ENCODE results near the gene LIG3.

LIG3 gene

DNA sequence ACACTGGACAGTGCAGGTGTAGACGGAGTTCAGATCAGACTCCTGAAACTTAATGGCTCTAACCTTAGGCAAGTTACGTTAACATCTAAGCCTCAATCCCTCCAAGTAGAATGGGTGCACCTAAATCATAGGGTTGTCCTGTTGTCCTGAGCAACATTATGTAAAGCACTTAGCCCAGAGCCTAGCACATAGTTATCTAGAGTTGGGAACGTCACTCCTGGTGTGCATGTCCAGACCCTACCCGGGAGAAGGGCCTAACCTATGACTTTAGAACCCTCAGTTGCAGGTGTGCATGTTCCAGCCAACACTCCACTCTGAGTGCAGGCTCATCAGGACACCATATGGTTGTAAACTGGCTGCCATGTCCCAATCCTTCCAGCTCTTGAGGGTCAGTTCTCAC is 26.0 kb downstream of the LIG3 start:
- no peak overlapping the region for H2BK120ac ChIP-seq (ENCODE audit: low read depth, low read length)
- H2BK15ac ChIP-seq (ENCODE audit: low read depth, poor library complexity, severe bottlenecking): no peak overlapping the region
- H3K4me3 ChIP-seq (ENCODE audit: insufficient read depth in 1 of 2, low read depth in 1 of 2, low read length in 2 of 2): no peak overlapping the region
- no peak overlapping the region for H3K27ac ChIP-seq (ENCODE audit: low read length, poor library complexity, severe bottlenecking)
- no peak overlapping the region for H2AK5ac ChIP-seq (ENCODE audit: low read length, severe bottlenecking)
- H2BK5ac ChIP-seq (ENCODE audit: low read depth, low read length, poor library complexity, severe bottlenecking): no peak overlapping the region
- H3K27me3 ChIP-seq (ENCODE audit: control insufficient read depth in 1 of 2, insufficient read depth in 1 of 2, low read length in 2 of 2): no peaks in the 10 kb centered on the region
- H3K79me1 ChIP-seq (replicated peaks; ENCODE audit: low read length, poor library complexity, severe bottlenecking): peaks cover 20% of the 10 kb centered on the region
- H2AFZ ChIP-seq (ENCODE audit: low read depth, low read length): no peak overlapping the region
- no peak overlapping the region for H4K91ac ChIP-seq (ENCODE audit: low read length)
- no peak overlapping the region for H3K23ac ChIP-seq (ENCODE audit: low read length in 2 of 2)
- peaks cover 11% of the 10 kb centered on the region for H3K4me1 ChIP-seq (ENCODE audit: control insufficient read depth, insufficient read depth, low read depth, low read length)
- peaks cover 40 to 53% of the 10 kb centered on the region in 2 experiments for H3K36me3 ChIP-seq (ENCODE audit: control insufficient read depth in 1 of 2, insufficient read depth in 2 of 2, low read depth in 1 of 2, low read length in 2 of 2)
- H3K14ac ChIP-seq (ENCODE audit: low read length in 2 of 2): no peak overlapping the region
- 99% methylated on average over 4 of the region's 4 CpGs for WGBS
- H3K9me3 ChIP-seq (ENCODE audit: control insufficient read depth, low read length): no peaks in the 10 kb centered on the region
- no peak for DNase-seq
- H2BK12ac ChIP-seq (ENCODE audit: low read length in 2 of 2): no peak overlapping the region
- no peak overlapping the region for H3K4ac ChIP-seq (ENCODE audit: low read depth in 1 of 2, low read length in 2 of 2)
- no peak overlapping the region for H3K4me2 ChIP-seq (ENCODE audit: low read length, poor library complexity, severe bottlenecking)
- no peak overlapping the region for H3K9ac ChIP-seq (ENCODE audit: low read length)
- H3K18ac ChIP-seq (ENCODE audit: low read depth in 1 of 2, low read length in 2 of 2): no peak overlapping the region
- no peak overlapping the region for H4K8ac ChIP-seq (ENCODE audit: low read length)

DNA sequence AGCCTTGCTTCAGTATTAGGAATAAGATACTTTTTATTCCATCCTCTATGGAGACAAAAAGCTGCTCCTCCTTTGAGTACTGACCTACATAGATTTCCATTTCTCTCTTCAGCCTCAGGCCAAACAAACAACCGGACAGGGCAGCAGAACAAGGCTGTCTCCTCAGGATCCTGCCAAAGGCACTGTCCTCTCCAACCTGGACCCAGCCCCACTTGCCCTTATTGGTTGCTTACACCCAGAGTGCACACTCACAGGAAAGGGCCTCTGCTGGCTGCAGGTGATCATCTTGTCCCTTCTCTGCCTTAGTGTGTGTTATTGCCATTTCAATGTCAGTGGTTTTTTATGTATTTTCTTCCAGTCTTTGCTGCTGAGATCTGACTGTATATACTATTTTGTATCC is 26.6 kb downstream of the LIG3 start:
- H3K4me2 ChIP-seq (ENCODE audit: low read length, poor library complexity, severe bottlenecking): no peak overlapping the region
- H3K27me3 ChIP-seq (ENCODE audit: control insufficient read depth in 1 of 2, insufficient read depth in 1 of 2, low read length in 2 of 2): no peaks in the 10 kb centered on the region
- H2BK5ac ChIP-seq (ENCODE audit: low read depth, low read length, poor library complexity, severe bottlenecking): no peak overlapping the region
- H3K9me3 ChIP-seq (ENCODE audit: control insufficient read depth, low read length): no peaks in the 10 kb centered on the region
- peaks cover 41 to 55% of the 10 kb centered on the region in 2 experiments for H3K36me3 ChIP-seq (ENCODE audit: control insufficient read depth in 1 of 2, insufficient read depth in 2 of 2, low read depth in 1 of 2, low read length in 2 of 2)
- no peak overlapping the region for H3K4ac ChIP-seq (ENCODE audit: low read depth in 1 of 2, low read length in 2 of 2)
- no peak overlapping the region for H3K9ac ChIP-seq (ENCODE audit: low read length)
- peaks cover 27% of the 10 kb centered on the region for H3K79me1 ChIP-seq (replicated peaks; ENCODE audit: low read length, poor library complexity, severe bottlenecking)
- H4K8ac ChIP-seq (ENCODE audit: low read length): no peak overlapping the region
- no peak overlapping the region for H3K18ac ChIP-seq (ENCODE audit: low read depth in 1 of 2, low read length in 2 of 2)
- no peak overlapping the region for H3K27ac ChIP-seq (ENCODE audit: low read length, poor library complexity, severe bottlenecking)
- H3K14ac ChIP-seq (ENCODE audit: low read length in 2 of 2): no peak overlapping the region
- no peak overlapping the region for H3K23ac ChIP-seq (ENCODE audit: low read length in 2 of 2)
- H3K4me3 ChIP-seq (ENCODE audit: insufficient read depth in 1 of 2, low read depth in 1 of 2, low read length in 2 of 2): no peak overlapping the region
- WGBS: 53% methylated on average over 1 of the region's 1 CpG
- peaks cover 11% of the 10 kb centered on the region for H3K4me1 ChIP-seq (ENCODE audit: control insufficient read depth, insufficient read depth, low read depth, low read length)
- H2BK12ac ChIP-seq (ENCODE audit: low read length in 2 of 2): no peak overlapping the region
- no peak overlapping the region for H4K91ac ChIP-seq (ENCODE audit: low read length)
- no peak overlapping the region for H2BK15ac ChIP-seq (ENCODE audit: low read depth, poor library complexity, severe bottlenecking)
- H2BK120ac ChIP-seq (ENCODE audit: low read depth, low read length): no peak overlapping the region
- no peak overlapping the region for H2AK5ac ChIP-seq (ENCODE audit: low read length, severe bottlenecking)
- DNase-seq: no peak
- H2AFZ ChIP-seq (ENCODE audit: low read depth, low read length): no peak overlapping the region

DNA sequence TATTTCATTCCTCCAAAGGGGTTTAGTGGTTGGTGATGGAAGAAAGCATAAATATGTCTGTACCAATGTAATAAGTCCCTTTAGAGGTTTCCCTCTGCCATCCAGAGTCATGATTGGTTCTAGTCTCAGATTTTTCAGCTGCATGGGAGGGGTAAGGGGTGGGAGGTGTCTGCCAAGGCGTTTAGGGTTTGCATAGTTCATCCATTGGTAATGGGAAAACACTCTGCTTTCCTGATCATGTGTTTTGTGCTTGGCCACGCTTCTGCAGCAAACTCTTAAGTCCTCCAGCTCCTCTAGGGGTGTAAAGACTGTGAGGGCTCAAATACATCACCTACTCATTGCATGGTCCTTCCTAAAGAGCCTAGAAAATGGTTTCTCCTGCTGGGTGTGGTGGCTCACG is 29.8 kb downstream of the LIG3 start:
- H3K4me2 ChIP-seq (ENCODE audit: low read length, poor library complexity, severe bottlenecking): no peak overlapping the region
- H3K14ac ChIP-seq (ENCODE audit: low read length in 2 of 2): no peak overlapping the region
- H3K4me3 ChIP-seq (ENCODE audit: insufficient read depth in 1 of 2, low read depth in 1 of 2, low read length in 2 of 2): no peak overlapping the region
- H3K79me1 ChIP-seq (replicated peaks; ENCODE audit: low read length, poor library complexity, severe bottlenecking): peaks cover 28% of the 10 kb centered on the region
- H2AFZ ChIP-seq (ENCODE audit: low read depth, low read length): no peak overlapping the region
- peaks cover 1% of the 10 kb centered on the region for H3K4me1 ChIP-seq (ENCODE audit: control insufficient read depth, insufficient read depth, low read depth, low read length)
- H2BK5ac ChIP-seq (ENCODE audit: low read depth, low read length, poor library complexity, severe bottlenecking): no peak overlapping the region
- no peak overlapping the region for H2BK12ac ChIP-seq (ENCODE audit: low read length in 2 of 2)
- H2BK15ac ChIP-seq (ENCODE audit: low read depth, poor library complexity, severe bottlenecking): no peak overlapping the region
- H3K27ac ChIP-seq (ENCODE audit: low read length, poor library complexity, severe bottlenecking): no peak overlapping the region
- H4K91ac ChIP-seq (ENCODE audit: low read length): no peak overlapping the region
- H4K8ac ChIP-seq (ENCODE audit: low read length): no peak overlapping the region
- no peaks in the 10 kb centered on the region for H3K9me3 ChIP-seq (ENCODE audit: control insufficient read depth, low read length)
- H3K9ac ChIP-seq (ENCODE audit: low read length): no peak overlapping the region
- H3K36me3 ChIP-seq (ENCODE audit: control insufficient read depth in 1 of 2, insufficient read depth in 2 of 2, low read depth in 1 of 2, low read length in 2 of 2): peaks cover 44 to 50% of the 10 kb centered on the region in 2 experiments
- H3K27me3 ChIP-seq (ENCODE audit: control insufficient read depth in 1 of 2, insufficient read depth in 1 of 2, low read length in 2 of 2): no peaks in the 10 kb centered on the region
- DNase-seq: no peak
- no peak overlapping the region for H2AK5ac ChIP-seq (ENCODE audit: low read length, severe bottlenecking)
- no peak overlapping the region for H3K4ac ChIP-seq (ENCODE audit: low read depth in 1 of 2, low read length in 2 of 2)
- 92% methylated on average over 3 of the region's 3 CpGs for WGBS
- H3K18ac ChIP-seq (ENCODE audit: low read depth in 1 of 2, low read length in 2 of 2): no peak overlapping the region
- H3K23ac ChIP-seq (ENCODE audit: low read length in 2 of 2): no peak overlapping the region
- no peak overlapping the region for H2BK120ac ChIP-seq (ENCODE audit: low read depth, low read length)

DNA sequence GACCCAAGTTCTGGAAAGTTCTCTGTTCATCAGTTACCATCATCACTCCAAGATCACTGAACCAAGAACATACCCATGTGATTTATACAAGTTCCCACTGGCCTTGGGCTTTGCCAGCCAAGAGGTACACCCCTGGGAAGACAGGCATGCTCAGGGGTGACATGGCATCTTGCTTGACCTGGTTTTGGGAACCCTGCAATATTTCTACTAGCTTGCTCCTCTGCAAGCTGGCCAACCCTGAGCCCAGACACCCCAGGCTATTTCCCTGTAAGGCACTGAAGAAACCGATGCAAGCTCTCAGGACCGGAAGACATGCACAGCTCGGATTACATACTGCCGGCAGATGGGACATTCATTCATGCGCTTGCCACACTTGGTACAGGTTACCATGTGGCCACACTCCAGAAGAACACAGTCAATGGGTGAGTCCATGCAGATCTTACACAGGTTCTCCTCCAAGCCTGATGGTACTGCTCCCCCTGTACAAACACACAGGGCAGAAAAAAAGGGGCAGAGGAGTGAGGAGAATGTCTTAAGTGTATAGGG is 31.4 kb downstream of the LIG3 start:
- no peak for DNase-seq
- Histone ChIP-seq H3K27ac (ENCODE audit: low read length, poor library complexity, severe bottlenecking) (no peak overlapping the region), H2BK15ac (ENCODE audit: low read depth, poor library complexity, severe bottlenecking) (no peak overlapping the region), H3K4me1 (ENCODE audit: control insufficient read depth, insufficient read depth, low read depth, low read length) (peaks cover 1% of the 10 kb centered on the region), H2AK5ac (ENCODE audit: low read length, severe bottlenecking) (no peak overlapping the region), H3K23ac (ENCODE audit: low read length in 2 of 2) (peak overlapping the region in 1 of 2 experiments; percentile 37), H3K14ac (ENCODE audit: low read length in 2 of 2) (no peak overlapping the region), H3K9ac (ENCODE audit: low read length) (no peak overlapping the region), H4K91ac (ENCODE audit: low read length) (no peak overlapping the region), H2BK5ac (ENCODE audit: low read depth, low read length, poor library complexity, severe bottlenecking) (no peak overlapping the region), H3K4me2 (ENCODE audit: low read length, poor library complexity, severe bottlenecking) (no peak overlapping the region), H2AFZ (ENCODE audit: low read depth, low read length) (no peak overlapping the region), H2BK12ac (ENCODE audit: low read length in 2 of 2) (no peak overlapping the region), H3K27me3 (ENCODE audit: control insufficient read depth in 1 of 2, insufficient read depth in 1 of 2, low read length in 2 of 2) (no peaks in the 10 kb centered on the region), H3K18ac (ENCODE audit: low read depth in 1 of 2, low read length in 2 of 2) (no peak overlapping the region), H3K9me3 (ENCODE audit: control insufficient read depth, low read length) (no peaks in the 10 kb centered on the region), H4K8ac (ENCODE audit: low read length) (no peak overlapping the region), H2BK120ac (ENCODE audit: low read depth, low read length) (no peak overlapping the region), H3K36me3 (ENCODE audit: control insufficient read depth in 1 of 2, insufficient read depth in 2 of 2, low read depth in 1 of 2, low read length in 2 of 2) (peaks cover 55 to 61% of the 10 kb centered on the region in 2 experiments), H3K79me1 (replicated peaks; ENCODE audit: low read length, poor library complexity, severe bottlenecking) (peaks cover 33% of the 10 kb centered on the region), H3K4ac (ENCODE audit: low read depth in 1 of 2, low read length in 2 of 2) (no peak overlapping the region), H3K4me3 (ENCODE audit: insufficient read depth in 1 of 2, low read depth in 1 of 2, low read length in 2 of 2) (no peak overlapping the region)
- 92% methylated on average over 5 of the region's 5 CpGs for WGBS
